Measurements from ENCODE around the gene NOTCH2.

DNA sequence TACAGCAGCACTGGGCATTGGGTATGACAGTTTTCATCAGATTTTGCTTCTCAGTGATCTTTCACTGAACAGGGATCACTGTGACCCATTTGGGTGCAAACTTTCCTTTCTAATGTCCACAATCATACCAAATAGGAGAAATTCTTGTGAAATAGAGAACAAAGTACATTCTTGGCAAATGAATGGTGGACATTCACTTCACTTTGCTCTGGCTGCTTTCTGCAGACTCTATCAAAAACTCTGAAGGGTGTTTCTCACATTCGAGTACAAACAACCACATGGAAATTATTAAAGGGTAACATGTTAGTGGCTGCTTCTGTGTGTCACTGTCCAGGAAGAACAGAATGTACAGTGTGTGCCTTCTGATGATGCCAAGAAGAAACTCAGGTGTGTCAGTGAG, 111.2 kb downstream of the NOTCH2 start:
- no peak for TF ChIP-seq POLR2AphosphoS2 (IDR thresholded peaks at IDR 0.05; ENCODE audit: low read depth, low read length)
- TF ChIP-seq, protein P1, sequence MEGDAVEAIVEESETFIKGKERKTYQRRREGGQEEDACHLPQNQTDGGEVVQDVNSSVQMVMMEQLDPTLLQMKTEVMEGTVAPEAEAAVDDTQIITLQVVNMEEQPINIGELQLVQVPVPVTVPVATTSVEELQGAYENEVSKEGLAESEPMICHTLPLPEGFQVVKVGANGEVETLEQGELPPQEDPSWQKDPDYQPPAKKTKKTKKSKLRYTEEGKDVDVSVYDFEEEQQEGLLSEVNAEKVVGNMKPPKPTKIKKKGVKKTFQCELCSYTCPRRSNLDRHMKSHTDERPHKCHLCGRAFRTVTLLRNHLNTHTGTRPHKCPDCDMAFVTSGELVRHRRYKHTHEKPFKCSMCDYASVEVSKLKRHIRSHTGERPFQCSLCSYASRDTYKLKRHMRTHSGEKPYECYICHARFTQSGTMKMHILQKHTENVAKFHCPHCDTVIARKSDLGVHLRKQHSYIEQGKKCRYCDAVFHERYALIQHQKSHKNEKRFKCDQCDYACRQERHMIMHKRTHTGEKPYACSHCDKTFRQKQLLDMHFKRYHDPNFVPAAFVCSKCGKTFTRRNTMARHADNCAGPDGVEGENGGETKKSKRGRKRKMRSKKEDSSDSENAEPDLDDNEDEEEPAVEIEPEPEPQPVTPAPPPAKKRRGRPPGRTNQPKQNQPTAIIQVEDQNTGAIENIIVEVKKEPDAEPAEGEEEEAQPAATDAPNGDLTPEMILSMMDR (IDR thresholded peaks at IDR 0.05 in 2 of 3, conservative IDR thresholded peaks at IDR 0.05 in 1 of 3; ENCODE audit: control insufficient read depth in 2 of 3, extremely low read depth in 1 of 3, insufficient read depth in 1 of 3, low read depth in 3 of 3, low read length in 3 of 3), result no peak
- TF ChIP-seq GABPA (IDR thresholded peaks at IDR 0.05; ENCODE audit: low read depth), result no peak
- TF ChIP-seq NR2C2 (IDR thresholded peaks at IDR 0.05; ENCODE audit: borderline replicate concordance, control insufficient read depth, insufficient read length, low read depth), result no peak
- TF ChIP-seq, protein P2, sequence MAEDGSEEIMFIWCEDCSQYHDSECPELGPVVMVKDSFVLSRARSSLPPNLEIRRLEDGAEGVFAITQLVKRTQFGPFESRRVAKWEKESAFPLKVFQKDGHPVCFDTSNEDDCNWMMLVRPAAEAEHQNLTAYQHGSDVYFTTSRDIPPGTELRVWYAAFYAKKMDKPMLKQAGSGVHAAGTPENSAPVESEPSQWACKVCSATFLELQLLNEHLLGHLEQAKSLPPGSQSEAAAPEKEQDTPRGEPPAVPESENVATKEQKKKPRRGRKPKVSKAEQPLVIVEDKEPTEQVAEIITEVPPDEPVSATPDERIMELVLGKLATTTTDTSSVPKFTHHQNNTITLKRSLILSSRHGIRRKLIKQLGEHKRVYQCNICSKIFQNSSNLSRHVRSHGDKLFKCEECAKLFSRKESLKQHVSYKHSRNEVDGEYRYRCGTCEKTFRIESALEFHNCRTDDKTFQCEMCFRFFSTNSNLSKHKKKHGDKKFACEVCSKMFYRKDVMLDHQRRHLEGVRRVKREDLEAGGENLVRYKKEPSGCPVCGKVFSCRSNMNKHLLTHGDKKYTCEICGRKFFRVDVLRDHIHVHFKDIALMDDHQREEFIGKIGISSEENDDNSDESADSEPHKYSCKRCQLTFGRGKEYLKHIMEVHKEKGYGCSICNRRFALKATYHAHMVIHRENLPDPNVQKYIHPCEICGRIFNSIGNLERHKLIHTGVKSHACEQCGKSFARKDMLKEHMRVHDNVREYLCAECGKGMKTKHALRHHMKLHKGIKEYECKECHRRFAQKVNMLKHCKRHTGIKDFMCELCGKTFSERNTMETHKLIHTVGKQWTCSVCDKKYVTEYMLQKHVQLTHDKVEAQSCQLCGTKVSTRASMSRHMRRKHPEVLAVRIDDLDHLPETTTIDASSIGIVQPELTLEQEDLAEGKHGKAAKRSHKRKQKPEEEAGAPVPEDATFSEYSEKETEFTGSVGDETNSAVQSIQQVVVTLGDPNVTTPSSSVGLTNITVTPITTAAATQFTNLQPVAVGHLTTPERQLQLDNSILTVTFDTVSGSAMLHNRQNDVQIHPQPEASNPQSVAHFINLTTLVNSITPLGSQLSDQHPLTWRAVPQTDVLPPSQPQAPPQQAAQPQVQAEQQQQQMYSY (CRISPR knock-in tag; IDR thresholded peaks at IDR 0.05), result no peak
- no peak for TF ChIP-seq EZH2 (IDR thresholded peaks at IDR 0.05; ENCODE audit: borderline replicate concordance, control insufficient read depth, low read depth, low read length)
- TF ChIP-seq SREBF2 (IDR thresholded peaks at IDR 0.05; ENCODE audit: low read length), result no peak
- TF ChIP-seq ATF7 (IDR thresholded peaks at IDR 0.05; ENCODE audit: low read depth), result no peak

Data from GM12878 (cell line).